Upper lobe of left lung (tissue), 4 donors: Measurements from ENCODE around the gene AKT1.

Experiments used
- CTCF ChIP-seq, 6 experiments: fragments of 450-650 bp in 4 of 6; fragments of 200-600 bp in 2 of 6; sonication (generic) in 2 of 6; IDR thresholded peaks; one replicate each; pipeline ENCODE4 v1.5.1; 2016 to 2019; ENCODE audit warnings: antibody characterized with exemption in 6 of 6
- EP300 ChIP-seq, 4 donors: sonication (generic); formaldehyde crosslinking; IDR thresholded peaks; one replicate each; pipeline ENCODE4 v1.5.1; 2017; ENCODE audit warnings: antibody characterized with exemption in 4 of 4, control low read depth in 2 of 4
- POLR2A ChIP-seq, 4 donors: fragments of 450-650 bp; IDR thresholded peaks; one replicate each; pipeline ENCODE4 v1.5.1; 2016 to 2017; ENCODE audit warnings: antibody characterized with exemption in 4 of 4, mild to moderate bottlenecking in 2 of 4

GRCh38 chr14:104770072-104770579 is 25.4 kb downstream of the AKT1 start:
- no peak for TF ChIP-seq CTCF (IDR thresholded peaks at IDR 0.05)
- no peak for TF ChIP-seq POLR2A (IDR thresholded peaks at IDR 0.05)
- TF ChIP-seq EP300 (IDR thresholded peaks at IDR 0.05): no peak
